GM19043 (cell line): ENCODE results near the gene KRT6A.
"Not testable (repeated sequence)": the region's sequence is repeated elsewhere in the genome, so short reads cannot be mapped to it uniquely, and the experiment has no call there.

ENCODE experiments used
- ATAC-seq: cut with Tn5 transposase; IDR thresholded peaks from one replicate; pipeline ENCODE4 v1.9.1; 2021; ENCODE audit warnings: low read depth; ENCODE audit not compliant: unreplicated experiment

KRT6A gene

DNA sequence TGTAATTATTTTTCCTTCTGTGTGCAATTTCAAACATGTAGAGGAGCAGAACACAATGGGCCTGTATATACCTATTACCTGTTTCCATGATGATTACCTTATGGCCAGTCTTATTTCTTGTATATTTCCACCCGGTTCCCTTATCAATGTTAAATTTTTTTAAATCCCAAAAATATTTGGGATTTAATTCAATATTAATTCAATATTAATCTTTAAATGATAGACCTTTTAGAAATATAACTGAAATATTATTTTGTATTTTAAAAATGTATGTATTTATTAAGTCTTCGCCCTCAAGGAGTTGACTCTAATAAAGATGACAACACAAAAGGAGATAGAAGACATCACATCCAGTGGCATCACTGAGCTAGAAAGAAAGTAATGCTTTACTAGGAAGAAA lies 18.8 kb downstream of the KRT6A start:
- no peak for ATAC-seq

- no peak for ATAC-seq
Observed at GRCh38 chr12:52473768-52474167, 19.3 kb downstream of the KRT6A start, which contains the start of gene KRT6C. KRT6C (minus strand) TSS chr12:52473805; CDS start chr12:52473737, 68 bp downstream.

DNA sequence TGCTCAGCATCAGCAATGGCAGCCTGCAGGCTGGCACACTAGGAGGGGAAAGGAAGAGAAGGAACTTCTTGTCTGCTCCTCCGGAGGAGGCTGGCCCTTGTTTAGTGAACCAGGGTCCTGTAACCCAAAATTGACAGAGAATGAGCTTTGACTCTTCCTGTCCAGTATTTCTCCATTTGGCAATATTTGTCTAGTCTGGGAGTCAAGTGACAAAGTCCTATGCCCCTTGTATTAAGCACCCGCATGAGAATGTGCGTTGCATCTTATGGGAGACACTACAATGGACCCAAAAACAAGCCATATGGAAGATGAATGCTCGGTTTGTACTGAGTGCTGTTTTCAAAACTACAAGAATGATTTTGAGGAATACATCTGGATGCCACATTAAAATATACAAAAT lies 23.2 kb downstream of the KRT6A start:
- ATAC-seq, result no peak

GRCh38 chr12:52464897-52465296 lies 28.2 kb downstream of the KRT6A start:
- no peak for ATAC-seq

- no peak for ATAC-seq
Observed at GRCh38 chr12:52461693-52462092, 31.4 kb downstream of the KRT6A start.

- no peak for ATAC-seq
Observed at GRCh38 chr12:52458861-52459260, 34.2 kb downstream of the KRT6A start.

GRCh38 chr12:52455821-52456220 lies 37.2 kb downstream of the KRT6A start:
- no peak for ATAC-seq

GRCh38 chr12:52454411-52455201 lies 38.5 kb downstream of the KRT6A start:
- ATAC-seq, result no peak

- ATAC-seq, result no peak
Observed at GRCh38 chr12:52452101-52452500, 41.0 kb downstream of the KRT6A start, which contains the start of gene KRT6B. KRT6B (minus strand) TSS chr12:52452146; CDS start chr12:52452078, 68 bp downstream.

- no peak for ATAC-seq
Observed at GRCh38 chr12:52448228-52448627, 44.8 kb downstream of the KRT6A start.

DNA sequence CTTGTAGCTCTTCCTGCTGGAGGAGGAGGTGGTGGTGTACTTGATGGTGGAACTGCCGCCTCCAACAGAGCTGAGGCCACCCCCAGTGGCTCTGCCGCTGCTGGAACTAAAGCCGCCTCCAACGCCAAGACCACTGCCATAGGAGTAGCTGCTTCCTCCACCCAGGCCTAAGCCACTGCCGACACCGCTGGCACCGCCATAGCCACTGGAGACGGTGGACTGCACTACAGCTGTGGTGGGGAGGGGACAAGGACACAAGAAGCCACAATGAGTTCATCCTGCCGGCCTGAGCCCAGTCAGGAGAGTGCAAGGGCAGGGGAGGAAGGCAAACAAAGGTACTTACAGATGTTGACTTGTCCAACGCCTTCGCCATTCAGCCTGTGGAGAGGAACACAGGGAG lies 45.9 kb downstream of the KRT6A start:
- not testable (repeated sequence) for ATAC-seq

GRCh38 chr12:52446367-52447045 lies 46.6 kb downstream of the KRT6A start:
- ATAC-seq, result no peak

GRCh38 chr12:52445876-52446275 lies 47.2 kb downstream of the KRT6A start:
- no peak for ATAC-seq

DNA sequence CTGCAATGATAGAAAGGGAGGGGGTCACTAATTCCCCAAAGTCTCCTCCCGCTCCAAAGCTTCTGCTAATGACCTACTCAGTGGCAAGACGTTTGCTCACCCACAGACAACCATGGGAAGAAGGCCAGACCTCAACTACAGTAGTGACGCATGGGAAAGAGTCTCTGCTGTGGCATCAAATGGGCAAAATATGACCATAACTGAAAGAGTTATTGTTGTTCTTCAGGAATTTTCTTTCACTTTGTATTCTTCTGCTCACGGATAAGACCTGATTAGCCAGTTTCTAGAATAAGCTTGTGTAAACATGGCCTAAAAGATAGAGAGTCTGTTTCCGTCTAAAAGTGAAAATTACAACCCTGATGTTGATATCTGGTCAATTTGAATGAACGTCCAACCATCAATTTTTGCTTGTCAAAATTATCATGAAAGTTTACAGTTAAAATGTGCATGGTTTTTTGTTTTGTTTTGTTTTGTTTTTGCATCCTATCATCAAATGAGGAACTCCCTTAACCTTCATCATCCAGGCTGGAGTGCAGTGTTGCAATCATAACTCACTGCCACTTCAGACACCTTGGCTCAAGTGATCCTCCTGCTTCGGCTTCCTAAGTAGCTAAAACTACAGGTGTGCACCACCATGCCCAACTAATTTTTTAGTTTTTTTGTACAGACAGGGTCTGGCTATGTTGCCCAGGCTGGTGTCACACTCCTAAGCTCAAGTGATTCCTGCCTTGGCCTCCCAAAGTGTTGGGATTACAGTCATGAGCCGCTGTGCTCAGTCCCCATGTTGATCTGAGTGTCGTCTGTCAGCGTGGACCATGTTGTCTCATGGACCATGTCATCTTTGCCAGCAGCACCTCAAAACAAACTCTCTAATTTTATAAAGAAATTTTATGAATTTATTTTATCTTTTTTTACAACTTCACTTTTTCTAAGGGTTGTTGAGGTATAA lies 48.1 kb downstream of the KRT6A start:
- no peak for ATAC-seq

GRCh38 chr12:52443966-52444365 lies 49.1 kb downstream of the KRT6A start:
- no peak for ATAC-seq

- ATAC-seq, result no peak
Observed at GRCh38 chr12:52442600-52443061, 50.4 kb downstream of the KRT6A start.

DNA sequence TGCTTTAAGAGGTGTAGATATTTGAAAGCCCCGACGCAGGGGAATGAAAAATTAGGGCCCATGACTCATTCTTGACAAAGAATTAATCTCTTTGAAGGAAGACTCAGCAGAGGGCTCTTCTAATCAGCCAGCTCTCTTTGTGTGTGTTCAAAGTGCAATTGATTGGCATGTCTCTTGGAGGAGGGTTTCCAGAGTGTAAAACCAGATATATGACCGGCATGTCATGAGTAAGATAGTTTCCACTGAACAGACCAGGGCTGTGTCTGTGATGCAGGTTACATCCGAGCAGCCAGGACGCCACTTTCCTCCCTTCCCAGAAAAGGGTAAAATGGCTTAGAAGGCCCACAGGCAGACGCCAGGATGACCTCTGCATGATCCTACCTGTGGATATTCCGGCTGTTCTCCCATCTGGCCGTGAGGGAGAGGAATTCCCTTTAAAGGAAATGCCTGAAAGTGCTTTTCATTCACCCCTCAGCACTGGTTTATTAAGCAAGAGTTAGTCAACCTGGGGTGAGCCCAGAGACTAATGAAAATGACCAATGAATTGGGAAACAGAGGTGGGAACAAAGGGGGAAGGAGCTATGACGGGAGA lies 51.6 kb downstream of the KRT6A start:
- ATAC-seq, result no peak

DNA sequence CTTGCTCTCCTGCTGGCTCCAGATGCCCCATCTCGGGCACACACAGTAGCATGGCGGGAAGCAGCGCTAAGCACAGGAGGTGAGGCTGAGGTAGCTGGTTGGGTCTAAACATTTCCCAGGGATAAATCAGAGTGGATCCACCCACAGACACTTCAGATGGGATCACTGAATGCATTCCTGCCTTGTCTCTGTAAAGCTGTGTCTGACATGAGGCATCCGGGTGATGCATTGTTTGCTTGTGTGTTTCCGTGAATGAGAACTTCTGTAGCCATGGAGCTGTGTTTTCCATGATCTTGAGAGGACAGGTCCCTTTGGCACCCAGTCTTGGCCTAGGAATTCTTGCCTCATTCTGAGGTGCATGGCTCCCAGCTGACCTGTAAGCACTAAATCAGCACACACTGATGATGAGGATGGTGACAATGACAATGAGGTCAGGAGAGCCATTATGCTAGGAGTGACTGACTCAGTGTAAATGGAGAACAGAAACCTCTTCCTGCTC lies 52.2 kb downstream of the KRT6A start:
- no peak for ATAC-seq

DNA sequence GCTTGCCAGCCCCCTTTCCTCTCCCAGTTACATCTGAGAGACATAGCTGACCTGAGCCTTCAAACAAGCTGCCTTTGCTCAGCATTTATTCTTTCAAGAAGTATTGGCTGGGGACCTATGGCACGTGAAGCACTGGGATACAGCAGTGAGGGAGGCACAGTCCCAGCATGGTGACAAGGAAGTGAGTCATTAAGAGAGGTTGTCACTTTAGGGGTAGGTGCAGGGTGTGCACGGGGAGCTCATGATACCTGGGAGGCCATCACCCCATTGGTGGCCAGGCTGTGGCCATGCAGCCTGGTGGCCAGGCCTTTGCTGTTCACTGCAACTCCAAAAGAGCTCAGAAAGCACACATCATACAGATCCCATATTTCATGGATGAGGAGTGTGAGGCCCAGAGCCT lies 53.2 kb downstream of the KRT6A start:
- no peak for ATAC-seq

DNA sequence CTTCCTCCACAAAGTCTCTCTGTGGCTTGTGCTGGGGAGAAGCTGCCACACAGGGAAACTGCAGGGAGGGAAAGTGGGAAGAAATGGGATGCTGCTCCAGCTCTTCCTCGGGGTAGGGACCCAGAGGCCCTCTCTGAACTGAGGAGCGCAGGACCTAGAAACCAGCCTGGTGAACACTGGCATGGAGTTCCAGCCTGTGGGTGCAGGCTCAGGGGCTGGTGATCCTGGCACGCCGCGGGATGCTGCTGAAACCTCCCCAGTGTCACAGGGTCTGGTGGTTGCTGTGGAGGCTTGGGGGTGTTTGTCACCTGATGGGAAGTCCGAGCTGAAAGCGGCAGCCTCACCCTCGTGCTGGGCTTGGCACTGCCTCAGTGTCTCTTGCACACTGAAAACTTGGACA lies 53.6 kb downstream of the KRT6A start:
- ATAC-seq, result no peak
